HepG2 (cell line): ENCODE measurements around the gene SUCLA2. TPM values are rescaled to one million over a fixed set of nuclear protein-coding genes. Genes with fewer than 3 reads are reported as not detected.

Source experiments
- CSRNP2 ChIP-seq: sonication (generic); formaldehyde crosslinking; conservative IDR thresholded peaks from 2 replicates; pipeline ENCODE4 v1.8.0; 2022; ENCODE audit warnings: low read depth, missing genetic modification reagents
- HOXD1 ChIP-seq: sonication (generic); formaldehyde crosslinking; IDR thresholded peaks from 2 replicates; pipeline ENCODE4 v1.5.0; 2020; ENCODE audit warnings: missing genetic modification reagents
- MAZ ChIP-seq, 2 experiments: sonication (generic) in 1 of 2; formaldehyde crosslinking in 1 of 2; IDR thresholded peaks; 2 replicates each; pipeline versions ENCODE4 v1.5.0 to v1.6.1; 2012 to 2020; ENCODE audit warnings: low read depth in 2 of 2, mild to moderate bottlenecking in 2 of 2, borderline replicate concordance in 1 of 2, improper control_type of control experiment in 1 of 2, low read length in 1 of 2, missing genetic modification reagents in 1 of 2, moderate library complexity in 1 of 2
- MLXIP ChIP-seq: sonication (generic); formaldehyde crosslinking; IDR thresholded peaks from 2 replicates; pipeline ENCODE4 v1.9.0; 2021; ENCODE audit warnings: missing genetic modification reagents, borderline replicate concordance
- MTF2 ChIP-seq: sonication (generic); formaldehyde crosslinking; IDR thresholded peaks from 2 replicates; pipeline ENCODE4 v1.5.0; 2020; ENCODE audit warnings: missing genetic modification reagents, borderline replicate concordance
- NBN ChIP-seq: fragments of 450-650 bp; conservative IDR thresholded peaks from 2 replicates; pipeline ENCODE4 v1.6.1; 2017
- SNAPC2 ChIP-seq: sonication (generic); formaldehyde crosslinking; IDR thresholded peaks from 2 replicates; pipeline ENCODE4 v1.8.1; 2022; ENCODE audit warnings: mild to moderate bottlenecking, missing genetic modification reagents
- ZBTB7B ChIP-seq: sonication (generic); formaldehyde crosslinking; IDR thresholded peaks from 2 replicates; pipeline ENCODE4 v1.4.0; 2020; ENCODE audit warnings: missing genetic modification reagents
- ZHX2 ChIP-seq, 2 experiments: sonication (generic) in 1 of 2; formaldehyde crosslinking in 1 of 2; IDR thresholded peaks; 2 replicates each; pipeline versions ENCODE4 v1.6.1 to v1.9.0; 2014 to 2022; ENCODE audit warnings: antibody characterized with exemption in 1 of 2, borderline replicate concordance in 1 of 2, inconsistent platforms in 1 of 2, low read depth in 1 of 2, missing genetic modification reagents in 1 of 2
- ZNF205 ChIP-seq: IDR thresholded peaks from 2 replicates; pipeline ENCODE4 v1.6.1; 2018; ENCODE audit warnings: missing biosample characterization, missing genetic modification reagents
- ZNF292 ChIP-seq: sonication (generic); formaldehyde crosslinking; IDR thresholded peaks from 2 replicates; pipeline ENCODE4 v1.8.1; 2022; ENCODE audit warnings: mild to moderate bottlenecking, low read depth, missing genetic modification reagents, borderline replicate concordance
- ZNF7 ChIP-seq: IDR thresholded peaks from 2 replicates; pipeline ENCODE4 v1.6.1; 2016; ENCODE audit warnings: missing biosample characterization, missing genetic modification reagents
- polyA plus RNA-seq, 8 experiments: library from polyadenylated mRNA; depleted of rRNA in 3 of 8; stranded (reverse) in 7 of 8; unstranded in 1 of 8; fragments of >200 nt; fragmentation: Illumina TruSeq in 4 of 8; extraction: Trizol in 4 of 8; gene quantifications; 2 replicates each; pipeline versions ENCODE4 v1.2.1 to v1.2.3, GENCODE V29; 2011 to 2016; ENCODE audit warnings: low read depth in 4 of 8, missing spikeins in 1 of 8, mixed read lengths in 1 of 8; ENCODE audit not compliant: insufficient read depth in 1 of 8
- total RNA-seq, 5 experiments: library from RNA; depleted of rRNA; stranded (reverse); fragments of >200 nt; fragmentation: Illumina TruSeq; extraction: Trizol; gene quantifications; 2 replicates each; pipeline ENCODE4 v1.2.3, GENCODE V29; 2016; ENCODE audit warnings: low read depth in 1 of 5
- TF ChIP-seq, protein P1 (sequence below): sonication (generic); formaldehyde crosslinking; IDR thresholded peaks from 2 replicates; pipeline ENCODE4 v1.8.0; 2022; ENCODE audit warnings: missing genetic modification reagents, low read depth, mild to moderate bottlenecking, borderline replicate concordance
- TF ChIP-seq, protein P2 (sequence below): sonication (generic); formaldehyde crosslinking; IDR thresholded peaks from 2 replicates; pipeline ENCODE4 v1.4.0; 2020; ENCODE audit warnings: missing genetic modification reagents

The SUCLA2 gene
- total and polyA plus RNA-seq, 2 of the 13 experiments (the other 11 are each of a cell fraction or from before 2014, with no cell fraction given): 28.4 to 77.1 TPM

DNA sequence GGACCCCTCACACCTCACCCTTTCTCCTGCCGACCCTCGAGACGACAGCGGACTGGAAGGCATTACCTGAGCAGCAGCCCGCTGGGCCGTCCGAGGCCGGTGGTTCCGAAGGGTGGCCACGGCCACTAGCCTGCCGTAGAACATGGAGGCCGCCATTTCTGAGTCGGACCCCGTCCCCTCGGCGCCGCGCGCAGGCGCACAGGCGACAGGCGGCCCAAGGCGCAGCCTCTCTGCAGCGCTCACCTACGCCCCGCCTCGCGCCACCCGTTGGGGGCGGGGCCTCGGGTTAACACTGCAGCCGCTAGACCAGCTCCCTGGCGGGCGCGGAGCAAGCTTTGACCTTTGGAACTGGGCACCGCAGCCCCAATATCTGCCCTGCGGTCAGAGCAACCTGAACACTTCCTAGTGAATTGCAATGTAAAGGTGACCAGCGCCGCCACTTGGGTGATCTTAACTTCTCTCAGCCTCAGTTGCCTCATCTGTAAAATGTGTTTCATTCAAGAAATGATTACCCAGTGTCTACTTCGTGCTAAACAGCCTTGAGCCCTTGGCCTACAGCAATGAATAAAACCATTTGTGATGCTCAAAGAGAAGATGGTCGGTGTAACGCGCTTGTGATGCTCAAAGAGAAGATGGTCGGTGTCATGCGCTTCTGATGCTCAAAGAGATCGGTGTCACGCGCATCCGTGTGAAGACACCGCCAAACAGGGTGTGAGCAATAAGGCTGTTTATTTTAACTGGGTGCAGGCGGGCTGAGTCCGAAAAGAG, at the start of gene SUCLA2 (continued):
- TF ChIP-seq ZNF292 (CRISPR knock-in tag): peak; percentile 79; the same call in 1 of the 2 replicates
- no peak for TF ChIP-seq MLXIP
- no peak for TF ChIP-seq NBN
- TF ChIP-seq ZNF7: peak; percentile 94
- TF ChIP-seq MTF2 (CRISPR knock-in tag): peak; percentile 53; the same call in 1 of the 2 replicates
- no peak for TF ChIP-seq HOXD1 (CRISPR knock-in tag)
- TF ChIP-seq, protein P1, sequence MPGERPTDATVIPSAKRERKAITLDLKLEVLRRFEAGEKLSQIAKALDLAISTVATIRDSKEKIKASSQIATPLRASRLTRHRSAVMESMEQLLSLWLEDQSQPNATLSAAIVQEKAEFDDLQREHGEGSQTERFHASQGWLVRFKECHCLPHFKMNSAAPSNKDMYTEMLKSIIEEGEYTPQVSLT: no peak
- 0 out of 2 replicates have a peak, but pooled peaks have one; percentile 65 for TF ChIP-seq ZNF205
- TF ChIP-seq ZHX2 (IDR thresholded peaks at IDR 0.05; ENCODE audit: low read depth): no peak; the same call in none of the 2 replicates
- TF ChIP-seq ZHX2 (CRISPR knock-in tag; IDR thresholded peaks at IDR 0.05; ENCODE audit: borderline replicate concordance): no peak
- TF ChIP-seq, protein P2, sequence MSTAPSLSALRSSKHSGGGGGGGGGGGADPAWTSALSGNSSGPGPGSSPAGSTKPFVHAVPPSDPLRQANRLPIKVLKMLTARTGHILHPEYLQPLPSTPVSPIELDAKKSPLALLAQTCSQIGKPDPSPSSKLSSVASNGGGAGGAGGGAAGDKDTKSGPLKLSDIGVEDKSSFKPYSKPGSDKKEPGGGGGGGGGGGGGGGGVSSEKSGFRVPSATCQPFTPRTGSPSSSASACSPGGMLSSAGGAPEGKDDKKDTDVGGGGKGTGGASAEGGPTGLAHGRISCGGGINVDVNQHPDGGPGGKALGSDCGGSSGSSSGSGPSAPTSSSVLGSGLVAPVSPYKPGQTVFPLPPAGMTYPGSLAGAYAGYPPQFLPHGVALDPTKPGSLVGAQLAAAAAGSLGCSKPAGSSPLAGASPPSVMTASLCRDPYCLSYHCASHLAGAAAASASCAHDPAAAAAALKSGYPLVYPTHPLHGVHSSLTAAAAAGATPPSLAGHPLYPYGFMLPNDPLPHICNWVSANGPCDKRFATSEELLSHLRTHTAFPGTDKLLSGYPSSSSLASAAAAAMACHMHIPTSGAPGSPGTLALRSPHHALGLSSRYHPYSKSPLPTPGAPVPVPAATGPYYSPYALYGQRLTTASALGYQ (CRISPR knock-in tag): no peak
- 0 out of 2 replicates have a peak, but pooled peaks have one; percentile 17 for TF ChIP-seq ZBTB7B (CRISPR knock-in tag)
- 0 out of 2 replicates have a peak, but pooled peaks have one; percentile 18 for TF ChIP-seq SNAPC2 (CRISPR knock-in tag)
- TF ChIP-seq MAZ (IDR thresholded peaks at IDR 0.05; ENCODE audit: borderline replicate concordance, low read depth, low read length): peak; percentile 52; the same call in 1 of the 2 replicates
- TF ChIP-seq MAZ (CRISPR knock-in tag; IDR thresholded peaks at IDR 0.05; ENCODE audit: low read depth): peak; percentile 56; the same call in 1 of the 2 replicates
- TF ChIP-seq CSRNP2 (CRISPR knock-in tag): no peak
